Cortex of kidney (tissue), 1 donor: Measurements from ENCODE around the gene OLFM2.
"Not testable (repeated sequence)": the region's sequence is repeated elsewhere in the genome, so short reads cannot be mapped to it uniquely, and the experiment has no call there.

Experiments
- DNase-seq: peaks from one replicate; lab custom pipeline; 2025; lab: John Stamatoyannopoulos, UW

OLFM2 gene

GRCh38 chr19:9941671-9942070, 5.4 kb upstream of the OLFM2 start:
- no peak for DNase-seq

DNA sequence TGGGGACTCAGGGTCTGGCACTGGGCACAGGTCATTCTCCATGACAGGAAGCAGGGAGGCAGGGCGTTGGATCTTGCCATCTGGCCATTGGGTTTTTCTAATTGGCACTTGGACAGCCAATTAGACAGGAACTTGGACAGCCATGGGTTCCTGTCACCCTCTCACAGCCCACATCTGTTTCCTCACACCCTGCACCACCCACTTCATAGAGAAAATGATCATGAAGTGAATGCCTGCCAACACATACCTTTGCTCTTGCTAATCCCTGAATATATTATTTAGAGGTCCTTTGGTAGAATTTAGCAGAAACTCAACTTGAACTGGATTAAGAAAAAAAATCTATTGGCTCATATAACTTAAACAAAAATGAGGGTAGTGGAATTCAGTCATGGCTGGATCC, 4.9 kb upstream of the OLFM2 start:
- DNase-seq = no peak

- DNase-seq = no peak
Observed at GRCh38 chr19:9940778-9941177, 4.5 kb upstream of the OLFM2 start.

- DNase-seq = no peak
Observed at GRCh38 chr19:9939301-9939913, 3.1 kb upstream of the OLFM2 start.

DNA sequence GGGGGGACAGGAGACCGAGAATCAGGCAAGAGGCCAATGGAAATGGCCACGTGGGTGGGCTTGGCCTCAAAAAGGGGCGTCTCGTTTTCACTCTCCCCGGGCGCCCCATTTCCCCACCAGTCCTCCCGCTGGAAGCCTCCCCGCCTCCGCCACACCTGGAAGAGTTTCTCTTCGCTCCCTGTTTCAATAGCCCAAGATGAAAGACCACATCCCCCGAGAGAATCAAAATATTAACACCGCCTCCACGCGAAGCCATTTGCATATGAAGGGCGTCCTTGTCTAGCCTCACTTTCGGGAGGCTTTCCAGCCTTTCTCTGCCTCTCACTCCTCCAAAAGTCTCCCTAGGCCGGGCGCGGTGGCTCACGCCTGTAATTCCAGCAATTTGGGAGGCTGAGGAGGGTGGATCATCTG, 691 bp upstream of the OLFM2 start:
- DNase-seq = no peak

DNA sequence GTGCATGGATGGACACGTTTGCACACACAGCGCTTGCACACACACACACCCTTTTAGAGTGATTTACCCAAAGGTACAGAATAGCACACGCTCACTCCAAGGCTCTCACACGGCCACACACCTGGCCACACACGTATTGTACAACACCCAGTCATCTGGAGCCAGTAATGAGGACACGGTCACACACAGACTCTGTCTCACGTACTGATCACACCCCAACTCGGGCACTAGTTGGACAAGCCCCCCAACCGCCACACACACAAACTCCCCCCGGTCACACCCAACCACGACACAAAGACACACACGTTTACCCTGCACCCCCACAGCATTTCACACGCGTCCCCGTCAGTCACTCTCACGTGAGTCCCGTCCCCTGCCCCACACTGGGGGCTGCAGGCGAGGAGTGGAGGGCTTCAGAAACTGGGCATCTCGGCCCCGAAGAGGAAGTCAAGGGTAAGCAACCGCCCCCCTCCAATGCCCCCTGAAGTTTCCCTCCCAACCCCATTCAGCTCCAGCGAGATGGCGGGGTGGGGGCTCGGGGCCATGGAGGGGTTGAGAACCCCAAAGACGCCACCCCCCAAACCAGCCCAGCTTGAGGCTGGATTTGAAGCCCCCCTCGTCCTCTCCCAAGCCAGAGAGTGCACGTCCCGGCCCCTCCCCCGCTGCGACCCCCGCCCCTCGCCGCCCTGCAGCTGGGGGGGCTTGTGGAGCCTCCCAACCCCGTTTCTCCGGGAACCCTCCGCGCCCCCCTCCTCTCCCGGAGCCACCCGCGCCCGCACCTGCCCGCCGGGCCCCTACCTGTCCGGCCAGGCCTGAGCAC, 599 bp downstream of the OLFM2 start:
- no peak for DNase-seq

- DNase-seq = no peak
Observed at GRCh38 chr19:9934132-9934950, 2.0 kb downstream of the OLFM2 start.

GRCh38 chr19:9932835-9933234, 3.5 kb downstream of the OLFM2 start:
- DNase-seq = no peak

DNA sequence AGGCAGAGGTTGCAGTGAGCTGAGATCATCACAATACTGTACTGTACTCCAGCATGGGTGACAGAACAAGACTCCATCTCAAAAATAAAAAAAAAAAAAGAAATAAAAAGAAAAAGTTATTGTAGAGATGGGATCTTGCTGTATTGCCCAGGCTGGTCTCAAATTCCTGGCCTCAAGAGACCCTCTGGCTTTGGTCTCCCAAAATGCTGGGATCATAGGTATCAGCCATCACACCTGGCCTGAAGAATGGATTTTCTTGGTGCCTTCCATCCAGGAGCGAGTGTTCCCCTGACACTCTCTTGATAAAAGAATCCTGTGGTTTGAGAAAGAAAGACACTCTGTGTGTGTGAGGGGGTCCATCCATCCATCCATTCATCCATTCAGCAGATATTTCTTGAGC, 4.7 kb downstream of the OLFM2 start:
- no peak for DNase-seq

- DNase-seq = no peak
Observed at GRCh38 chr19:9923440-9923839, 12.9 kb downstream of the OLFM2 start.

- not testable (repeated sequence) for DNase-seq
Observed at GRCh38 chr19:9922782-9923379, 13.4 kb downstream of the OLFM2 start.

DNA sequence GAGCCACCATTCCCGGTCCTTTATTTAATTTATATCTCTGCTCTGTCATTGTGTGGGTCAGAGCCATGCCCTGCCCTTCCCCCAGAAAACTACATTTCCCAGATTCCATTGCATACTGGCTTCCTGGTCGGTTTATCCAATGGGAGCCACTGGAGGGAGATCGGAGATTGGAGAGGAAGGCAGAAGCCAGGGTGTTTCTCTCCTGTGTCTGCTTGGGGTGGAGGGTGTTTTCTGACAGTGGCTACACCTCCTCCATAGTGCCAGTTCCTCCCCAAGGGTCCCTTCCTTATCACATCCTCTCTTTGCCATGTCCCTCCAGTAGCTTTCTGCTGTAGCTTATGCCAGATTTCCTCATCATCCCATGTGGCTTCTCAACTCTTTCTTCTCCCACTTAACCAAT, 19.0 kb downstream of the OLFM2 start:
- DNase-seq = no peak

DNA sequence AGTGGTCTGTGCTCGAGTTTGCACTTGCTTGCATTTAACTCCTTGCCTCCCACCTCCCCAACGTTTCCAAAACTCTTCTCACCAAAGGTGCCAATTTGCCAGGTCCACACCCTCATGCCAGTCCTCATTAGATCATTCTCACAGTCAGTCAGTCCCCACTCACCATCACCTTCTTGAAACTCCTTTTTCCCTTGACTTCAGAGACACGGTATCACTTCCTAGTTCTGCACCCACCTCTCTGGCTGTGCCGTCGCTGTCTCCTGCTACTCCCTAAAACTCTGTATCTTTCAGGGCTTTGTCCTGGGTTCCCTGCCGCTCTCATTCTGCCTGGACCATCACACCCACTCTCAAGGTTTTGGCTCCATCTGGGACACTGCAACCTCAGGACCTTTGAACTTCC, 19.6 kb downstream of the OLFM2 start:
- DNase-seq = no peak

DNA sequence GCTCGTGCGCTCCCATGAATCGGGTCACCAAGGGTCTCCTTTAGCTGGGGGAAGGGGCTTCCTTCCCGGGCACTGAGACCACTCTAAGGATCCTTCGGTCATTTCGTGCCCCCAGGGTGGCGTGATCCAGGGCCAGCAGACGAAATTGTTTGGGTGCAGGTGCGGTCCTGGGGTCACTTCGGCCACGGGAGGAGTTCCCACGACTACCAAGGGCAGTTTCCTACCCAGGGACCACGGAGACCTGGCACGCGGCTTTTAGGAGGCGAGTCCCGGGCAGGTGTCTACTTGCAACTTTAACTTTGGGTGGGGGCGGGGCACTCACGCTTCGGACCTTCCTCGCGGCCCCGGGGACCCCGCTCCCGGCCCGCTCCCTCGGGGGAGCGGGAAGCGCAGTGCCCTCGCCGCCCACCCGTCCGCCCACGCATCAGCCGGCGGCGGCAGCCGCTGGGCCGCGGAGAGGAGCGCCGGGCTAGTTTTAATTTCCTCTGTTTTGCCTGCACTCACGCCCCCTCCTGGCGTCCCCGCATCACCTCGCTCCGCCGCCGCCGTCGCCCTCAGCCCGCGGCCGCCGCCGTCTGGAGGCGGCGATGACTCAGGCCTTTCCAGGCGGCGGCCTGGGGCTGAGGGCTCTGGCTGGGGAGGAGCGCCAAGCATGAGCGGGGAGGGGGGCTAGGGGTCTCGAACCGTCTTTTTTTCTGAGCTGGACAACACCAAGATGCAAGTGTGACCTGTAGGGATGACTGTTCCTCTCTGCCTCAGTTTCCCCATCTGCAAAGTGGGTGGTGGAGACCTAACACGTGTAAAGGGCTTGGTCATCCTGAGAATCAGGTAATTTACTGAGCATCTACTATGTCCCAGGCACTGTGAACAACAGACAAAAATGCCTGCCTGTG, 21.8 kb downstream of the OLFM2 start:
- DNase-seq = no peak

DNA sequence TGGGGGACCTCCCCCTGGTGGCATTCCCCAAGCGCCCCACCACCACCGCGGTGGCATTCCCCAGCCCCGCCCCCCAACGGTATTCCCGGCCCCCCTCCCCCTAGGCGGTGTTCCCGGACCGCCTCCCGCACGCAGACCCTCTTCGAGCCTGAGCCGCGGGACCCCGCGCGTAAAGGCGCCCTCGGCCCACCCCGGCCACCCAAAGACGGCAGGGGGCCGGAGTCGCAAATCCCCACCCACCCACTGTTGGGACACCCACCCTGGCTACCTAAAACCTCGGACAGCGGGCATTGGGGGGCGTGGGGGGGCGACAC, 22.4 kb downstream of the OLFM2 start:
- DNase-seq = no peak

DNA sequence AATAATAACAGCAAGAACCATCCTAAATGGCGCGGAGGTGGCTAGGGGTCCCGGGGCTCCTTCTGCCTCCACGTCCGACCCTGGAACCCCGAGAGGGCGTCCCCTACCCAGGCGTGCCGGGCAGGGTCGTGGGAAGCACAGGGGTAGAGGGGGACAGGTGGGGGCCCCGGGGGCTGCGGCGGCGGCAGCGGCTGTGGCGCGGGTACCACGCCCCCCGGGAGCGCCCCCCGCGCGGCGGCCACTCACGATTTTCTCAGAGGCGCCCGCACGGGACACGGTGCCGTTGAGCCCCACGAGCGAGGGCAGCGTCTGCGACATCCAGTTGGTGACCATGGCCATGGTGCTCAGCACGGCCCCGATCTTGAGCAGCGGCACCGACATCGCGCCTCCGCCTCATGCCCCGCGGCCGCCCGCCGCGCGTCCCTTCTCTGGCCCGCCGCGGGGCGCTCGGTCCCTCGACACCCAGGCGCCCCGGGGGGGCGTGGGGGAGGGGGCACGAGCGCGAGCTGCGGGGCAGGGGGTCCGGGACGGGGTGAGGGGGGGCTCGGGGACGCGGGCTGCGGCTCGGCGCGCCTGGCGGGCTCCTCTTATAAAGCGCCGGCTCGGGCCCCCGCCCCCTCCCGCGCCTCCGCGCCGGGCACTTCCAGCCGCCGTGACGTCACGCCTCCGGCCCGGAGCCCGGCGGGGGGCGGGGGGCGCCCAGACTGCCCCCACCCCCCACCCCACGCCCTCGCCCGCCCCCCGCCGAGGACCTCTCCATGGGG, 22.9 kb downstream of the OLFM2 start:
- DNase-seq = no peak

GRCh38 chr19:9912551-9913236, 23.6 kb downstream of the OLFM2 start:
- DNase-seq = no peak

DNA sequence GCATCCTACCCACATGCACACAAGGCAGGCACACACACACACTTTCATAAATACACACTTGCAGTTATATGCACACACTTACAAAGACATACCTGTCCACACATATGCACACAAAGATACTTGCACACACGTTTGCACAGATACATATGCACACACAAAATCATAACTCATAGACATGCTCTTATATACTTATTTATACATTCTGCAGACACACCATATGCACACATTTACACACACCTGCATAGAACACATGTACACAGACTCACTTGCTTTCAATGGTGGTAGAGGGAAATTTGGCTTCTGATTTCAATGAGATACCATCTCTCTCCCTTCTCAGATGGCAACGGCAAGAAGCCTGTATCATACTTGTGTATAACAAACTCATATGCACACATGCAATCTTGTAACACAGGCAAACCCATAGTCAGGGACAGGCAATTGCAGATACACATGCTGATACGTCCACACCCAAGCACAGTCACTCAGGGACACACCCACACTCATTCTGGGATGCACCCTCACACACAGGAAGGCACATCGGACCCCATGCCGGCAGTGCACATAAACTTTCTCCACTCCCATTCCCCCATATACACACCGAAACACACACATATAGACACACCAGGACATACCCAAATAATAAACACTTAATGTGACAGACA, 24.7 kb downstream of the OLFM2 start:
- no peak for DNase-seq

GRCh38 chr19:9910625-9911024, 25.7 kb downstream of the OLFM2 start:
- no peak for DNase-seq

- DNase-seq = no peak
Observed at GRCh38 chr19:9909251-9909650, 27.1 kb downstream of the OLFM2 start.
